HCT116 (cell line): ENCODE data around the gene IMPDH1. TPM values are rescaled to one million over a fixed set of nuclear protein-coding genes. Genes with fewer than 3 reads are reported as not detected.

Experiments
- ATAC-seq: fragments of 200-7000 bp; cut with Tn5 transposase; 2 replicates; pipeline ENCODE4 v1.9.1; 2020; ENCODE audit warnings: mild to moderate bottlenecking, moderate library complexity
- BruUV-seq: library from RNA; stranded (reverse); fragments of 400-500 nt; replicated peaks from 2 replicates; lab custom pipeline; 2021; lab: Mats Ljungman, UMichigan
- CTCF ChIA-PET: fragments of 300-600 bp; sonication (Branson Sonifier 250); formaldehyde crosslinking; loops from one replicate; lab custom pipeline; 2021; ENCODE audit warnings: antibody characterized with exemption; lab: Charles Lee
- POLR2A ChIA-PET: fragments of 300-600, 350-600 bp; sonication (Branson Sonifier 250); formaldehyde crosslinking; loops from one replicate; lab custom pipeline; 2021; ENCODE audit warnings: antibody characterized with exemption; lab: Charles Lee
- RAD21 ChIA-PET, 2 experiments: fragments of 300-600 bp; sonication (Branson Sonifier 250); formaldehyde crosslinking; loops; one replicate each; lab custom pipeline; 2023; ENCODE audit warnings: low total read pairs in 2 of 2; ENCODE audit not compliant: uncharacterized antibody in 2 of 2, unreplicated experiment in 2 of 2, low non-redundant PET in 1 of 2; lab: Charles Lee
- DNase-seq: peaks from one replicate; pipeline ENCODE4 v3.0.0-alpha.2; 2010; ENCODE audit warnings: low read depth, low spot score
- H2AFZ ChIP-seq: fragments of 200-600 bp; shearing (Covaris generic), sonication (generic); 2 replicates; pipeline ENCODE4 v1.6.1; 2017; ENCODE audit warnings: low read depth, mixed run types, mixed read lengths, antibody characterized with exemption, low read length; ENCODE audit not compliant: poor library complexity, severe bottlenecking
- H3K27ac ChIP-seq: 2 replicates; pipeline ENCODE4 v1.5.1; 2012; ENCODE audit warnings: low read depth, low read length
- H3K27me3 ChIP-seq: fragments of 200-600 bp; sonication (generic); 2 replicates; pipeline ENCODE4 v1.6.1; 2016; ENCODE audit warnings: mixed run types, low read length, mixed read lengths; ENCODE audit not compliant: insufficient read depth
- H3K36me3 ChIP-seq, 2 experiments: fragments of 200-500 bp in 1 of 2; fragments of 200-600 bp in 1 of 2; sonication (Bioruptor generic) in 1 of 2; sonication (generic) in 1 of 2; 2 replicates each; pipeline versions ENCODE4 v1.5.1 to v1.6.1; 2014 to 2016; ENCODE audit warnings: low read length in 2 of 2, inconsistent platforms in 1 of 2, mixed read lengths in 1 of 2, mixed run types in 1 of 2; ENCODE audit not compliant: insufficient read depth in 2 of 2, control insufficient read depth in 1 of 2
- H3K4me1 ChIP-seq, 2 experiments: fragments of 200-600 bp in 1 of 2; sonication (generic) in 1 of 2; 2 replicates each; pipeline versions ENCODE4 v1.5.1 to v1.6.1; 2012 to 2017; ENCODE audit warnings: low read length in 2 of 2, inconsistent platforms in 1 of 2, mild to moderate bottlenecking in 1 of 2, mixed read lengths in 1 of 2, mixed run types in 1 of 2, moderate library complexity in 1 of 2; ENCODE audit not compliant: insufficient read depth in 2 of 2, control insufficient read depth in 1 of 2
- H3K4me2 ChIP-seq: fragments of 200-600 bp; sonication (generic); 2 replicates; pipeline ENCODE4 v1.6.1; 2017; ENCODE audit warnings: mixed run types, low read length, mixed read lengths
- H3K4me3 ChIP-seq, 2 experiments: fragments of 200-600 bp in 1 of 2; sonication (generic) in 1 of 2; replicated peaks in 1 of 2; 2 replicates each; pipeline ENCODE4 v1.5.1; 2011 to 2016; ENCODE audit warnings: low read length in 2 of 2, control low read depth in 1 of 2, low read depth in 1 of 2, mild to moderate bottlenecking in 1 of 2, mixed read lengths in 1 of 2, mixed run types in 1 of 2
- H3K79me2 ChIP-seq: fragments of 200-600 bp; sonication (generic); 2 replicates; pipeline ENCODE4 v1.6.1; 2017; ENCODE audit warnings: mild to moderate bottlenecking, mixed run types, low read length, moderate library complexity, mixed read lengths; ENCODE audit not compliant: insufficient read depth
- H3K9ac ChIP-seq: fragments of 200-600 bp; sonication (generic); 2 replicates; pipeline ENCODE4 v1.6.1; 2016; ENCODE audit warnings: low read length, mixed read lengths
- H3K9me2 ChIP-seq: fragments of 200-600 bp; sonication (generic), shearing (Covaris generic); 2 replicates; pipeline ENCODE4 v1.6.1; 2017; ENCODE audit warnings: mixed run types, mild to moderate bottlenecking, moderate library complexity; ENCODE audit not compliant: insufficient read depth
- H3K9me3 ChIP-seq, 2 experiments: fragments of 200-500 bp in 1 of 2; fragments of 200-600 bp in 1 of 2; sonication (Bioruptor generic) in 1 of 2; sonication (generic) in 1 of 2; 2 replicates each; pipeline ENCODE4 v1.6.1; 2014 to 2017; ENCODE audit warnings: low read length in 2 of 2, mixed read lengths in 2 of 2, inconsistent platforms in 1 of 2, low read depth in 1 of 2, mild to moderate bottlenecking in 1 of 2, mixed run types in 1 of 2, moderate library complexity in 1 of 2; ENCODE audit not compliant: control insufficient read depth in 1 of 2, insufficient read depth in 1 of 2
- H4K20me1 ChIP-seq: fragments of 200-600 bp; sonication (generic), shearing (Covaris generic); 2 replicates; pipeline ENCODE4 v1.6.1; 2017; ENCODE audit warnings: mixed run types, mild to moderate bottlenecking, moderate library complexity; ENCODE audit not compliant: insufficient read depth
- CEBPB ChIP-seq: IDR thresholded peaks from 2 replicates; pipeline ENCODE4 v1.6.1; 2012; ENCODE audit warnings: low read depth
- EGR1 ChIP-seq: IDR thresholded peaks from 2 replicates; pipeline ENCODE4 v1.6.1; 2012; ENCODE audit warnings: low read depth
- EZH2 ChIP-seq: fragments of 200-600 bp; sonication (generic); IDR thresholded peaks from 2 replicates; pipeline ENCODE4 v1.6.1; 2017; ENCODE audit warnings: antibody characterized with exemption, mixed run types
- EZH2phosphoT487 ChIP-seq: fragments of 200-600 bp; IDR thresholded peaks from 2 replicates; pipeline ENCODE4 v1.6.1; 2018; ENCODE audit warnings: antibody characterized with exemption, borderline replicate concordance
- FOSL1 ChIP-seq: IDR thresholded peaks from 2 replicates; pipeline ENCODE4 v1.6.1; 2012; ENCODE audit warnings: low read depth
- JUND ChIP-seq: IDR thresholded peaks from 2 replicates; pipeline ENCODE4 v1.6.1; 2012
- RAD21 ChIP-seq: IDR thresholded peaks from 2 replicates; pipeline ENCODE4 v1.6.1; 2012; ENCODE audit warnings: low read depth, mild to moderate bottlenecking
- SP1 ChIP-seq: IDR thresholded peaks from 2 replicates; pipeline ENCODE4 v1.6.1; 2012; ENCODE audit warnings: low read depth
- SRF ChIP-seq: IDR thresholded peaks from 2 replicates; pipeline ENCODE4 v1.6.1; 2012; ENCODE audit warnings: low read depth
- TCF7L2 ChIP-seq: IDR thresholded peaks from 2 replicates; pipeline ENCODE4 v1.7.0; 2011; ENCODE audit warnings: borderline replicate concordance, inconsistent platforms; ENCODE audit not compliant: insufficient read depth, insufficient read length; ENCODE audit errors: extremely low read depth
- YY1 ChIP-seq: IDR thresholded peaks from 2 replicates; pipeline ENCODE4 v1.6.1; 2011; ENCODE audit warnings: low read length, low read depth, moderate library complexity, mild to moderate bottlenecking; ENCODE audit not compliant: insufficient replicate concordance; ENCODE audit errors: extremely low read depth
- ZFX ChIP-seq: fragments of 450-650 bp; IDR thresholded peaks from 2 replicates; pipeline ENCODE4 v1.6.1; 2017
- ZNF274 ChIP-seq: fragments of 200-500 bp; sonication (Bioruptor generic); IDR thresholded peaks from 2 replicates; pipeline ENCODE4 v1.6.1; 2014; ENCODE audit warnings: mild to moderate bottlenecking, low read depth, low read length, inconsistent platforms
- intact Hi-C: fragments of 100-400 bp; cut with micrococcal nuclease; formaldehyde crosslinking; loops from 2 replicates; pipeline ENCODE4 v1.10.0; 2022
- total RNA-seq: library from RNA; stranded (reverse); gene quantifications from one replicate; pipeline ENCODE4 v1.2.1, GENCODE V29; 2021; ENCODE audit not compliant: unreplicated experiment
- TF ChIP-seq, protein P1 (sequence below): IDR thresholded peaks from 2 replicates; pipeline ENCODE4 v1.6.1; 2012; ENCODE audit warnings: low read depth
- TF ChIP-seq, protein P2 (sequence below): IDR thresholded peaks from 2 replicates; pipeline ENCODE4 v1.6.1; 2012
- TF ChIP-seq, protein P3 (sequence below): IDR thresholded peaks from 2 replicates; pipeline ENCODE4 v1.6.1; 2012
- TF ChIP-seq, protein P4 (sequence below): IDR thresholded peaks from 2 replicates; pipeline ENCODE4 v1.6.1; 2011; ENCODE audit warnings: mild to moderate bottlenecking, low read length, moderate library complexity; ENCODE audit not compliant: insufficient replicate concordance; ENCODE audit errors: extremely low read depth

IMPDH1 gene
- total RNA-seq, 1 experiment from 2014 or later, result 98.2 TPM

DNA sequence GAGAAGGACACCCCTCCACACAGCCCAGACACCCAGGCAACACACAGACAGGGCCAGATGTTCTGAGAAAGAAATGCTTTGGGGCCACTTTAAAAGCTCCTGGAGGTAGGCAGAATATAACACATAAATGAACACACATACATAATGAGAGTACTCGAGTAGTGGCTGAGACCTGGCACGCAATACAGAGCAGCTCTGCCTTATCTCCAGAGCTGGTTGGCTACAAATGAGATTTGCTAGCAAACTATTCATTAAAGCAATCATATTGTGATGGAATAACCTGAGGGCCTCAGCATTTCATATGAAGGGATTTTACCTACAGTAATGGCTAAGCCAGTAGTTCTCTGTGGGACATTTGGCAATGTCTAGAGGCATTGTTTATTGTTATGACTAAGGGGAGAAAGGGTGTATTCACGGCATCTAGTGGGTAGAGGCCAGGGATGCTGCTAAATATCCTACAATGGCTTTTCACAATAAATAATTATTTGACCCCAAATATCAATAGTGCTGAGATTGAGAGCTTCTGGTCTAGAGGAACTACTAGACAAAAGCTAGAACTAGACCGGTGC, 5.5 kb upstream of the IMPDH1 start:
- H3K27me3 ChIP-seq, result no peaks in the 10 kb centered on the region
- H3K27ac ChIP-seq, result no peak overlapping the region
- no peaks in the 10 kb centered on the region for H3K79me2 ChIP-seq
- H3K4me1 ChIP-seq, result peaks cover 5 to 9% of the 10 kb centered on the region in 2 experiments
- CTCF ChIA-PET, result interaction anchor here (5.1 kb wide), 1 partner anchor 11 kb away, joined by 42 read pairs; no protein-coding TSS in a partner anchor
- TF ChIP-seq ZFX (no peak), CEBPB (no peak), EZH2phosphoT487 (no peak), FOSL1 (no peak), EGR1 (no peak), TCF7L2 (no peak), RAD21 (no peak), YY1 (no peak), SP1 (no peak), EZH2 (no peak), JUND (no peak), ZNF274 (no peak), SRF (no peak)
- TF ChIP-seq, protein P1, sequence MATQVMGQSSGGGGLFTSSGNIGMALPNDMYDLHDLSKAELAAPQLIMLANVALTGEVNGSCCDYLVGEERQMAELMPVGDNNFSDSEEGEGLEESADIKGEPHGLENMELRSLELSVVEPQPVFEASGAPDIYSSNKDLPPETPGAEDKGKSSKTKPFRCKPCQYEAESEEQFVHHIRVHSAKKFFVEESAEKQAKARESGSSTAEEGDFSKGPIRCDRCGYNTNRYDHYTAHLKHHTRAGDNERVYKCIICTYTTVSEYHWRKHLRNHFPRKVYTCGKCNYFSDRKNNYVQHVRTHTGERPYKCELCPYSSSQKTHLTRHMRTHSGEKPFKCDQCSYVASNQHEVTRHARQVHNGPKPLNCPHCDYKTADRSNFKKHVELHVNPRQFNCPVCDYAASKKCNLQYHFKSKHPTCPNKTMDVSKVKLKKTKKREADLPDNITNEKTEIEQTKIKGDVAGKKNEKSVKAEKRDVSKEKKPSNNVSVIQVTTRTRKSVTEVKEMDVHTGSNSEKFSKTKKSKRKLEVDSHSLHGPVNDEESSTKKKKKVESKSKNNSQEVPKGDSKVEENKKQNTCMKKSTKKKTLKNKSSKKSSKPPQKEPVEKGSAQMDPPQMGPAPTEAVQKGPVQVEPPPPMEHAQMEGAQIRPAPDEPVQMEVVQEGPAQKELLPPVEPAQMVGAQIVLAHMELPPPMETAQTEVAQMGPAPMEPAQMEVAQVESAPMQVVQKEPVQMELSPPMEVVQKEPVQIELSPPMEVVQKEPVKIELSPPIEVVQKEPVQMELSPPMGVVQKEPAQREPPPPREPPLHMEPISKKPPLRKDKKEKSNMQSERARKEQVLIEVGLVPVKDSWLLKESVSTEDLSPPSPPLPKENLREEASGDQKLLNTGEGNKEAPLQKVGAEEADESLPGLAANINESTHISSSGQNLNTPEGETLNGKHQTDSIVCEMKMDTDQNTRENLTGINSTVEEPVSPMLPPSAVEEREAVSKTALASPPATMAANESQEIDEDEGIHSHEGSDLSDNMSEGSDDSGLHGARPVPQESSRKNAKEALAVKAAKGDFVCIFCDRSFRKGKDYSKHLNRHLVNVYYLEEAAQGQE, result no peak
- TF ChIP-seq, protein P2, sequence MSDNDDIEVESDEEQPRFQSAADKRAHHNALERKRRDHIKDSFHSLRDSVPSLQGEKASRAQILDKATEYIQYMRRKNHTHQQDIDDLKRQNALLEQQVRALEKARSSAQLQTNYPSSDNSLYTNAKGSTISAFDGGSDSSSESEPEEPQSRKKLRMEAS, result no peak
- TF ChIP-seq, protein P3, sequence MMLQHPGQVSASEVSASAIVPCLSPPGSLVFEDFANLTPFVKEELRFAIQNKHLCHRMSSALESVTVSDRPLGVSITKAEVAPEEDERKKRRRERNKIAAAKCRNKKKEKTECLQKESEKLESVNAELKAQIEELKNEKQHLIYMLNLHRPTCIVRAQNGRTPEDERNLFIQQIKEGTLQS, result no peak
- TF ChIP-seq, protein P4, sequence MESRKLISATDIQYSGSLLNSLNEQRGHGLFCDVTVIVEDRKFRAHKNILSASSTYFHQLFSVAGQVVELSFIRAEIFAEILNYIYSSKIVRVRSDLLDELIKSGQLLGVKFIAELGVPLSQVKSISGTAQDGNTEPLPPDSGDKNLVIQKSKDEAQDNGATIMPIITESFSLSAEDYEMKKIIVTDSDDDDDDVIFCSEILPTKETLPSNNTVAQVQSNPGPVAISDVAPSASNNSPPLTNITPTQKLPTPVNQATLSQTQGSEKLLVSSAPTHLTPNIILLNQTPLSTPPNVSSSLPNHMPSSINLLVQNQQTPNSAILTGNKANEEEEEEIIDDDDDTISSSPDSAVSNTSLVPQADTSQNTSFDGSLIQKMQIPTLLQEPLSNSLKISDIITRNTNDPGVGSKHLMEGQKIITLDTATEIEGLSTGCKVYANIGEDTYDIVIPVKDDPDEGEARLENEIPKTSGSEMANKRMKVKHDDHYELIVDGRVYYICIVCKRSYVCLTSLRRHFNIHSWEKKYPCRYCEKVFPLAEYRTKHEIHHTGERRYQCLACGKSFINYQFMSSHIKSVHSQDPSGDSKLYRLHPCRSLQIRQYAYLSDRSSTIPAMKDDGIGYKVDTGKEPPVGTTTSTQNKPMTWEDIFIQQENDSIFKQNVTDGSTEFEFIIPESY, result no peak
- H3K9me3 ChIP-seq, result no peaks in the 10 kb centered on the region
- H3K9ac ChIP-seq, result no peak overlapping the region
- no peak overlapping the region for H3K4me3 ChIP-seq
- no peak overlapping the region for H3K4me2 ChIP-seq
- H3K36me3 ChIP-seq, result no peaks in the 10 kb centered on the region
- DNase-seq, result no peak
- H2AFZ ChIP-seq, result no peak overlapping the region
- H3K9me2 ChIP-seq, result no peaks in the 10 kb centered on the region
- POLR2A ChIA-PET, result interaction anchor here (1.0 kb wide), 1 partner anchor 10 kb away, joined by 3 read pairs; no protein-coding TSS in a partner anchor
- intact Hi-C loops, result no loop called here
- H4K20me1 ChIP-seq, result no peaks in the 10 kb centered on the region
- RAD21 ChIA-PET, result no interaction called here
- no TSS peak for BruUV-seq
- ATAC-seq, result no peak
